Tibial nerve (tissue), 4 donors: Measurements from ENCODE around the gene POU6F2.

ENCODE experiments used
- EP300 ChIP-seq, 2 donors: sonication (generic); formaldehyde crosslinking; IDR thresholded peaks; one replicate each; pipeline ENCODE4 v1.6.1; 2017; ENCODE audit warnings: antibody characterized with exemption in 2 of 2, mild to moderate bottlenecking in 1 of 2
- POLR2A ChIP-seq, 2 donors: fragments of 450-650 bp; IDR thresholded peaks; one replicate each; pipeline ENCODE4 v1.6.1; 2017; ENCODE audit warnings: antibody characterized with exemption in 2 of 2, mild to moderate bottlenecking in 2 of 2, moderate library complexity in 2 of 2
- TF ChIP-seq, protein P1 (sequence below), 5 experiments: fragments of 200-600 bp in 3 of 5; fragments of 450-650 bp in 2 of 5; sonication (generic) in 3 of 5; IDR thresholded peaks; one replicate each; pipeline ENCODE4 v1.5.1; 2016 to 2019; ENCODE audit warnings: antibody characterized with exemption in 5 of 5, mild to moderate bottlenecking in 3 of 5, moderate library complexity in 2 of 5

DNA sequence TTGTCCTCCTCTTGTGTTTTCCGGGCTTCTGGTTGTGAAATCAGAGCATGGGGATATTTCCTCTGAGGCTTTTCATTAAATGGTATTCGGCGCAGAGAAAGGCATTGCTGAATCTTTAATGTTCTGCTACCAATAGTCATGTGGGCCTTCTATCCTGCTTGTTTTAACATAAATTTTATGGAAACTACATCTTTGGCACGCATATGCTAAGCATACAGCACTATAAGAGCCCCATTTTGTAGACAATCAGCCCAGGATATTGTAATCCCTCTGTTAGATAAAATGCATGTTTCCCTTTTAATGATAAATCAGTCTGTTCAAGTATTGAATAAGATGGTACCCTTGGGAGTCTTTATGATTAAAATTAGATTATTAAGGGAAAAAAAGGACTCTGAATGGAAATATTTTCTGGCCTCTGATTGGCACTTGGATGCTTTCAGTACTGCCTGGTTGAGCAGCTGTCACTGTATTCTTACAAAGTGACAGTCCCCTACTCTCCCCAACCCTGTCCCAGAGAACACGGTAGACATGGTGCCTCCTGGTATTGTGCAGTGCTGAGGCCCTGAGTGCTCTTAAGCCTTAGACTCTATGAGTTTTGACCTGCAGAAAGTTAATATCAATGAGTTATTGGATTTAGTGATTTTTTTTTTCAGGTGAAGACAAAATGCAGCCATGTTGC is 256.3 kb downstream of the POU6F2 start:
- TF ChIP-seq, protein P1, sequence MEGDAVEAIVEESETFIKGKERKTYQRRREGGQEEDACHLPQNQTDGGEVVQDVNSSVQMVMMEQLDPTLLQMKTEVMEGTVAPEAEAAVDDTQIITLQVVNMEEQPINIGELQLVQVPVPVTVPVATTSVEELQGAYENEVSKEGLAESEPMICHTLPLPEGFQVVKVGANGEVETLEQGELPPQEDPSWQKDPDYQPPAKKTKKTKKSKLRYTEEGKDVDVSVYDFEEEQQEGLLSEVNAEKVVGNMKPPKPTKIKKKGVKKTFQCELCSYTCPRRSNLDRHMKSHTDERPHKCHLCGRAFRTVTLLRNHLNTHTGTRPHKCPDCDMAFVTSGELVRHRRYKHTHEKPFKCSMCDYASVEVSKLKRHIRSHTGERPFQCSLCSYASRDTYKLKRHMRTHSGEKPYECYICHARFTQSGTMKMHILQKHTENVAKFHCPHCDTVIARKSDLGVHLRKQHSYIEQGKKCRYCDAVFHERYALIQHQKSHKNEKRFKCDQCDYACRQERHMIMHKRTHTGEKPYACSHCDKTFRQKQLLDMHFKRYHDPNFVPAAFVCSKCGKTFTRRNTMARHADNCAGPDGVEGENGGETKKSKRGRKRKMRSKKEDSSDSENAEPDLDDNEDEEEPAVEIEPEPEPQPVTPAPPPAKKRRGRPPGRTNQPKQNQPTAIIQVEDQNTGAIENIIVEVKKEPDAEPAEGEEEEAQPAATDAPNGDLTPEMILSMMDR (IDR thresholded peaks at IDR 0.05) = no peak
- TF ChIP-seq POLR2A (IDR thresholded peaks at IDR 0.05) = no peak
- TF ChIP-seq EP300 (IDR thresholded peaks at IDR 0.05) = no peak
